DMS 273 treated with DMSO at 0.1 percent for 48 hours (cell line): ENCODE results near the gene AADACL3.

Experiments used
- DNase-seq: peaks from one replicate; lab custom pipeline; 2025; lab: John Stamatoyannopoulos, UW

Gene AADACL3

DNA sequence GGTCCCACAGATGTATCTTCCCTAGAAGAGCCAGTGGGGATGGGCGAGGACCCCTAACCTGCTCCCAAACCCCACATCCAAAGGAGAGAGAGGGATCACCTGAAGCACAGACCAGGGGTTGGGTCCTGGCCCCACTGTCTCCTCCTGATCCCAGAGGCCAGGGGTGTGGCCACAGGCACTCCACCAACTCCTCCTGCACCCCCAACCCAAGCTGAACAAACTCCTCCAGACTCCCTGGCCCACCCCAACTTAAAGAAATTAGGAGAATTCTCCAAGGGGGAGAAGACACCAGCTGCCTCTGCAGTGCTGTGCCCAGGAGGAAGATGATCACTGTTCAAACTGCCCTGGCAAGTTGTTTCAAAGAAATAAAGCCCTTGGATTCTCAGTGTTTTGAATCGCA, 53.1 kb downstream of the AADACL3 start:
- no peak for DNase-seq

DNA sequence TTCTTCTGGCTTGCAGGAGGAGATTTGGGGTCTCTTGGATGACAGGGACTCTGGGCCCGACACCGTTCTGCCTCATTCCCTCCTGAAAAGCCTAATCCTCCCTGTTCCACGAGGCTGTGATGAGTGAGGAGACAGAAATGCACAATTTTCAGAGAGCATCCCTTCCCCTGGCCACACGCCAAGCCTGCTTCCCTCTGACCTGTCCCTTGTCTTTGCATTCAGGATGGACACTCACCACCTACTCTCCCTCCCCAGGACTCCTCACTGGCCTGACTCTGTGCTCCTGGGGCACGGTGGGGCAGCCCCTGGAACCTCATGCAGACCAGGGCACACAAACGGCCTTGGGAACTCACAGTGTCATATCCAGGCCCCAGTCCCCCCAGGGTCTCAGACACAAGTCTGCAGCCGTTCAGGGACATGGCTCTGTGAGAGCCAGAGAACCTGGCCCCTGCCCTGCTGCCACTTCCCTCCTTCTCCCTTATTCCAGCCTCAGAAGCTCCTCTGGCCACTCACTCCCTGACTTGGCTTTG, 54.1 kb downstream of the AADACL3 start:
- DNase-seq = no peak

DNA sequence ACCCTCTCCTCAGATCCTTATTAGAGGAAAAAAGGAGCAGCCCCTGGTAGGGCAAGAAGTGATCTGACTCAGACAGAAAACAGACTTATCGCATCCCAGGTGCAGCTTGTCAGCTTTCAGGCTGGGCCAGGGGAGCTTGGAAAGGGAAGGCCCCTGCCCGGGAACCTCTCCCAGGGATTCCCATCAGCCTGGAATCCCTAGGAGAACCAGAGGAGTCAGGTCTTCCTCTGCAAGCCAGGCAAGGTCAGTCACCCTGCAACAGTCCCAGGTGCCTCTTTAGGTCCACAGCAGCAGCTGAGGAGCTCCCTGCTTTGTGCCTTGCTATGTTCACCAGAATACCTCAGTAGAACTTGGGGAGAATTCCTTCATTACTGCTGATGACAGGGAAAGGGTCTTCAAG, 54.7 kb downstream of the AADACL3 start:
- no peak for DNase-seq

DNA sequence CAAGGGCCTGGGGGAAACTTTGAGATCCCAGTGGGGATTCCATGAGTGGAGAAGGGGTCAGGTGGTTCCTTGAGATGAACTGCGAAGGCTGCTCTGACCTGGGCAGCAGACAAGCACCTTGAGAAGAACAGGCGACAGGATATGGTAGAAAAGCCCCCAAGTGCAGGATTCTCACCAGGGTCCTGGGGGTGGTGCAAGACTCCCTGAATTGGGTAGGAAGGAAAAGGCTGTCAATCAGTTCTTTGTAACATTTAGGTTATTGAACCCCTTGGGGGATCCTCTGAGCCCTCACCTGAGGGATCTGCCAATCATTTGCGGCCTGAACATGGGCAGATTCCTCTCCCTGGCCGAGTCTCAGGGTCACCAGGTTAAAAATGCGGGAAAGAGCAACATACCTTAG, 55.3 kb downstream of the AADACL3 start:
- DNase-seq = no peak

DNA sequence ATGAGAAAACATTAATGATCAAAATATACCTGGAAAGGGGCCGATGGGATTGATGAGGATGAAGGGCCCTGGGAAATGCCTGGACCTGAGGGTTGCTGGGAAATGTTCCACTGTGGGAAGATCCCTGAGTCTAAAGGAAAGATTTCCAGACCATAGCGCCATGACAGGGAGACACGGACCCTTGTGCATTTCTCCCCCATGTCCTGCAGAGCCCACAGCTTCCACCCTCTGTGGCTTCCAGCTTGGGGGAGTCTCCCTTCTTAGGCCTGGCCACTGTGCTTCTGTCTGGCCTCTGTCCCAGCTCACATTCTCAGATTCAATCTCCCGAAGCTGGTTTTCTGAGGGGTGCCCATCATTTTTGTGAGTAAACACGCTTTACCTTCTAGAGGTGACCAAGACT, 56.6 kb downstream of the AADACL3 start:
- DNase-seq = no peak

DNA sequence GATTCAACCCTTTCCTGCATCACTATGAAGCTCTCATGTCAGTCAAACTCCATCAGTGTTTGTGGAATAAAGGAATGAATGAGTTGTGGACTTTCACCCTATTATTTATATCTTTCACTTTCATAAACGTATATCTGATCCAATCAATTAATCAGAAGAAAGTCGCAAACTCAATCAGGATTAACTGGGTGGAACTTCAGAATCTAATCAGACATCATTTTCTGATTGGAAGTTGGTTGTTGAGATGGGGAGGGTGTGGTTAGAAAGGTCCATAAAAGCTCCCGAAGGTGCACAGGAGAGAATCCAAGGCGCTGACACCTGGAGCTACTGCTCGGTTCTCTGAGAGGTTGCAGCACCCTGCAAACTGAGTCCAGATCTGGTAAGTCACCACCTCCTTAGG, 57.5 kb downstream of the AADACL3 start, which contains the start of gene PRAMEF12:
Gene PRAMEF12 (plus strand): TSS at position 301 of the 400 bp plus-strand sequence. CDS start 1,130 bp downstream, outside the sequence.
- no peak for DNase-seq

DNA sequence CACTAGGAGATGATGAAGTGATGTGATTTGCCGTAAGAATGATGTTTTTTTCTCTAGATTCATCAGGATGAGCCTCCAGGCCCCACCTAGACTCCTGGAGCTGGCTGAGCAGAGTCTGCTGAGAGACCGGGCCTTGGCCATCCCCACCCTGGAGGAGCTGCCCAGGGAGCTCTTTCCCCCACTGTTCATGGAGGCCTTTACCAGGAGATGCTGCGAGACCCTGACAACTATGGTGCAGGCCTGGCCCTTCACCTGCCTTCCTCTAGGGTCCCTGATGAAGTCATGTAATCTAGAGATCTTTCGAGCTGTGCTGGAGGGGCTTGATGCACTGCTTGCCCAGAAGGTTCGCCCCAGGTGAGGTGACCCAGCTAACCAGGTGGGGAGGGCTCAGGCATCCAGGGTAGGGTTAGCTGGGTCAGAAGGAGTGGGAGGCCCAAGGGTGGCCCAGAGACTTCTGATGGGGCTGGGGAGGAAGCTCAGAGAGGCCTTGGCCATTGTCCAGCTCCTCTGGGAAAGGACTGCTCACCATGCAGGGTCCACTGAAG, 59.0 kb downstream of the AADACL3 start:
- DNase-seq = no peak

DNA sequence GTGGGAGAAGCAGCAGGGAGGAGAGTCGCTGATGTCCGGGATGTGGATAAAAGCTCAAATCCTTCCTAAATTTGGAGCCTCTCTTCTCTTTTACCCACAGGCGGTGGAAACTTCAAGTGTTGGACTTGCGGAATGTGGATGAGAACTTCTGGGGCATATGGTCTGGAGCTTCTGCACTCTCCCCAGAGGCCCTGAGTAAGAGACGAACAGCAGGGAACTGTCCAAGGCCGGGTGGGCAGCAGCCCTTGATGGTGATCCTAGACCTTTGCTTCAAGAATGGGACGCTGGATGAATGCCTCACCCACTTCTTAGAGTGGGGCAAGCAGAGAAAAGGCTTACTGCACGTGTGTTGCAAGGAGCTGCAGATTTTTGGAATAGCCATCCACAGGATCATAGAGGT, 59.5 kb downstream of the AADACL3 start:
- DNase-seq = no peak

DNA sequence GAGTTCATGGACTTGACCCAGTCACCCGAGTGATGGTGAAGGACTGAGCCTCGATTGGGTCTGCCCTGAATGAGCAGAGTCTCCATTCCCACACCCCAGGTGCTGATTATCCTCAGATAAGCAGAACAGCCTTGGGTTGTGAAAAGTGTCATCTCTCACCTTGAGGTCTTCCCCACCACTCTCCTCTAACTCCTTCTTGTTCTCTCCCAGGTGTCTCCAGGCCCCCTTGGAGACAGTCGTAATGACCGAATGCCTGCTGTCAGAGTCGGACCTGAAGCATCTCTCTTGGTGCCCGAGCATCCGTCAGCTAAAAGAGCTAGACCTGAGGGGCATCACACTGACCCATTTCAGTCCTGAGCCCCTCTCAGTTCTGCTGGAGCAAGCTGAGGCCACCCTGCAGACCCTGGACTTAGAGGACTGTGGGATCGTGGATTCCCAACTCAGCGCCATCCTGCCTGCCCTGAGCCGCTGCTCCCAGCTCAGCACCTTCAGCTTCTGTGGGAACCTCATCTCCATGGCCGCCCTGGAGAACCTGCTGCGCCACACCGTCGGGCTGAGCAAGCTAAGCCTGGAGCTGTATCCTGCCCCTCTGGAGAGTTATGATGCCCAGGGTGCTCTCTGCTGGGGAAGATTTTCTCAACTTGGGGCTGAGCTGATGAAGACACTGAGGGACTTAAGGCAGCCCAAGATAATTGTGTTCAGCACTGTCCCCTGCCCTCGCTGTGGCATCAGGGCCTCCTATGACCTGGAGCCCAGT, 61.1 kb downstream of the AADACL3 start:
- no peak for DNase-seq
